ENCODE results near the gene CRYBB1. TPM values are rescaled to one million over a fixed set of nuclear protein-coding genes. Genes with fewer than 3 reads are reported as not detected.

The CRYBB1 gene
- total and polyA plus RNA-seq, 3 experiments from 2014 or later, result not detected

- no peaks in the 10 kb centered on the region for H3K9me3 ChIP-seq (ENCODE audit: low read length)
- H3K4me1 ChIP-seq (ENCODE audit: insufficient read depth, low read length), result peaks cover 16% of the 10 kb centered on the region
Observed at GRCh38 chr22:26568207-26568706, 49.6 kb downstream of the CRYBB1 start.

DNA sequence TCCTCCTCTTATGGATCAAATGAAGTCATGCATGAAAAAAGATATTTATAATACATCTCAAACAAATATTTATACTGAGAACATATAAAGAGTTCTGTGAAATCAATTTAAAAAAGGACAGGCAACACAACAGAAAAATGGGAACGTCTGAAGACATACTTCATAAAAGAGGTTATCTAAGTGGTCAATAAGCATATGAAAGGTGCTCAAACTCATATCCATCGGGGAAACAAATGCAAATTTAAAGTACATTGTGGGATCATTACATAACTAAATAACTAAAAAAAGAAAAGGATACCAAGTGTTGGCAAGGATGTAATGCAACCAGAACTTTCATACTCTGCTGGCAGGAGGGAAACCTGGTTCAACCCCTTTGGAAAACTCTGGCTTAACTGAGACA is 50.2 kb downstream of the CRYBB1 start:
- POLR2A ChIA-PET, result no interaction called here
- Histone ChIP-seq H3K4me1 (ENCODE audit: insufficient read depth, low read length) (peaks cover 16% of the 10 kb centered on the region), H3K27me3 (ENCODE audit: insufficient read depth, low read length, poor library complexity, severe bottlenecking) (no peaks in the 10 kb centered on the region), H3K27ac (ENCODE audit: low read depth, low read length) (no peak overlapping the region), H3K36me3 (ENCODE audit: insufficient read depth, low read length) (peaks cover 7% of the 10 kb centered on the region), H3K4me3 (ENCODE audit: low read length) (no peak overlapping the region), H3K9me3 (ENCODE audit: low read length) (no peaks in the 10 kb centered on the region)
- peaks cover 75 to 95% (median 94%) of the 10 kb centered on the region in 3 donors for H3K4me1 Mint-ChIP-seq
- H3K9me3 Mint-ChIP-seq, result no peaks in the 10 kb centered on the region
- H3K36me3 Mint-ChIP-seq, result peaks cover 0 to 58% (median 1%) of the 10 kb centered on the region in 3 donors
- peak overlapping the region in 5 of 8 donors; percentile 2 to 67 (median 59) for H3K27ac Mint-ChIP-seq
- H3K27me3 Mint-ChIP-seq, result no peaks in the 10 kb centered on the region
- DNase-seq, result no peak
- H3K4me3 Mint-ChIP-seq, result no peak overlapping the region
- CTCF ChIA-PET, result no interaction called here

More at GRCh38 chr22:26568207-26568706, 49.6 kb downstream of the CRYBB1 start:
- Mint-ChIP-seq H3K36me3 (peaks cover 0 to 64% (median 3%) of the 10 kb centered on the region in 3 donors), H3K4me1 (peaks cover 77 to 95% (median 94%) of the 10 kb centered on the region in 3 donors), H3K4me3 (peak overlapping the region in 3 of 7 donors; percentile 16 to 29 (median 21)), H3K27me3 (no peaks in the 10 kb centered on the region), H3K27ac (peak overlapping the region; percentile 21 to 89 (median 66)), H3K9me3 (no peaks in the 10 kb centered on the region)
- ChIA-PET POLR2A (no interaction called here), CTCF (no interaction called here)
- Histone ChIP-seq H3K4me3 (ENCODE audit: low read length) (no peak overlapping the region), H3K27me3 (ENCODE audit: insufficient read depth, low read length, poor library complexity, severe bottlenecking) (no peaks in the 10 kb centered on the region), H3K36me3 (ENCODE audit: insufficient read depth, low read length) (peaks cover 7% of the 10 kb centered on the region), H3K27ac (ENCODE audit: low read depth, low read length) (no peak overlapping the region)
- DNase-seq, result no peak

DNA sequence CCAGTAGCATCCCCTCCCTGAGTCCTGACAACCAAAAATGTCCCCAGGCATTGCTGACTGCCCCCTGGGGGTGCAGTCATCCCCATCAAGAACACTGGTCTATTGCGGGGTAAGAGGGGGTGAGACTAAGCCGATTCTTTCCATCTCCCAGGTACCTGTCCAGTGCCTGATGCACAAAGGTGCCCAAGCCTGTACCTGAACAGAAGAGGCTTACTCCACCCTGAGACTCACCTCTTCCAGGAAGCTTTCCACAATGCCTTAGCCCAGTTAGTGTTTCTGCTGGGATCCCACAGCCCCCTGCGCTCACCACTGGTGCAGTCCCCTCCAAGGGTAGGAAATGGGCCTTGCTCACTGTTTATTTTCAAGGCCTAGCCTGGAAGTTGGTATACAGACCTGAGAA is 50.8 kb downstream of the CRYBB1 start:
- peaks cover 14% of the 10 kb centered on the region for H3K4me1 ChIP-seq (ENCODE audit: insufficient read depth, low read length)
- Mint-ChIP-seq H3K4me3 (peak overlapping the region in 4 of 7 donors; percentile 3 to 63 (median 32)), H3K4me1 (peaks cover 77 to 94% (median 89%) of the 10 kb centered on the region in 3 donors), H3K36me3 (peaks cover 0 to 55% (median 0%) of the 10 kb centered on the region in 3 donors), H3K27me3 (no peaks in the 10 kb centered on the region), H3K27ac (peak overlapping the region in 3 of 8 donors; percentile 15 to 89 (median 38)), H3K9me3 (no peaks in the 10 kb centered on the region)
- POLR2A ChIA-PET, result no interaction called here
- no peaks in the 10 kb centered on the region for H3K27me3 ChIP-seq (ENCODE audit: insufficient read depth, low read length, poor library complexity, severe bottlenecking)
- H3K36me3 ChIP-seq (ENCODE audit: insufficient read depth, low read length), result peaks cover 7% of the 10 kb centered on the region
- no peak overlapping the region for H3K4me3 ChIP-seq (ENCODE audit: low read length)
- H3K9me3 ChIP-seq (ENCODE audit: low read length), result no peaks in the 10 kb centered on the region
- H3K27ac ChIP-seq (ENCODE audit: low read depth, low read length), result no peak overlapping the region
- CTCF ChIA-PET, result no interaction called here
- DNase-seq, result no peak

DNA sequence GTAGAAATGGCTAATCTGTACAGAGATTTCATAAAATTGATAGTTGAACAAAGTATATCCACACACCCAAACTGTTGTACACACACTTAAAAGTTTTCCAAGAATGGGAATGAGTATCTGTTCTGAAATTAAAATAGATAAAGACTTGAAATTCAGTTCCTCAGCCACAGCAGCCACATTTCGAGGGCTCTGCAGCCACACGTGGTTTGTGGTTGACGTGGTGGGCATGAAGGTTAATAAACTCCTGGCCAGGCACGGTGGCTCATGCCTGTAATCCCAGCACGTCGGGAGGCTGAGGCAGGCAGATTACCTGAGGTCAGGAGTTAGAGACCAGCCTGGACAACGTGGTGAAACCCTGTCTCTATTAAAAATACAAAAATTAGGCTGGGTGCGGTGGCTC is 51.9 kb downstream of the CRYBB1 start:
- peaks cover 68 to 91% (median 80%) of the 10 kb centered on the region in 3 donors for H3K4me1 Mint-ChIP-seq
- H3K4me1 ChIP-seq (ENCODE audit: insufficient read depth, low read length), result peaks cover 12% of the 10 kb centered on the region
- H3K9me3 ChIP-seq (ENCODE audit: low read length), result no peaks in the 10 kb centered on the region
- no peak for DNase-seq
- H3K27me3 ChIP-seq (ENCODE audit: insufficient read depth, low read length, poor library complexity, severe bottlenecking), result no peaks in the 10 kb centered on the region
- peaks cover 0 to 2% of the 10 kb centered on the region in 2 donors for H3K27me3 Mint-ChIP-seq
- no peak overlapping the region for H3K4me3 ChIP-seq (ENCODE audit: low read length)
- POLR2A ChIA-PET, result no interaction called here
- H3K9me3 Mint-ChIP-seq, result no peaks in the 10 kb centered on the region
- no peak overlapping the region for H3K27ac ChIP-seq (ENCODE audit: low read depth, low read length)
- peaks cover 0 to 46% (median 0%) of the 10 kb centered on the region in 3 donors for H3K36me3 Mint-ChIP-seq
- peak overlapping the region in 1 of 7 donors; percentile 32 for H3K4me3 Mint-ChIP-seq
- peak overlapping the region in 3 of 8 donors; percentile 7 to 47 (median 20) for H3K27ac Mint-ChIP-seq
- CTCF ChIA-PET, result interaction anchor here (0.6 to 0.9 kb wide), 2 partner anchors 76 to 100 kb away, joined by 3 read pairs; no protein-coding TSS in a partner anchor
- H3K36me3 ChIP-seq (ENCODE audit: insufficient read depth, low read length), result peaks cover 7% of the 10 kb centered on the region

- Mint-ChIP-seq H3K36me3 (peaks cover 0 to 46% (median 0%) of the 10 kb centered on the region in 3 donors), H3K4me1 (peaks cover 67 to 91% (median 80%) of the 10 kb centered on the region in 3 donors), H3K9me3 (no peaks in the 10 kb centered on the region), H3K27me3 (peaks cover 0 to 2% of the 10 kb centered on the region in 2 donors), H3K4me3 (peak overlapping the region in 1 of 7 donors; percentile 45), H3K27ac (peak overlapping the region in 5 of 8 donors; percentile 32 to 55 (median 36))
- peaks cover 7% of the 10 kb centered on the region for H3K36me3 ChIP-seq (ENCODE audit: insufficient read depth, low read length)
- POLR2A ChIA-PET, result no interaction called here
- no peak for DNase-seq
- H3K27me3 ChIP-seq (ENCODE audit: insufficient read depth, low read length, poor library complexity, severe bottlenecking), result no peaks in the 10 kb centered on the region
- H3K4me1 ChIP-seq (ENCODE audit: insufficient read depth, low read length), result peaks cover 12% of the 10 kb centered on the region
- CTCF ChIA-PET, result interaction anchor here (0.9 to 1.1 kb wide), 2 partner anchors 20 to 101 kb away, joined by 3 read pairs; no protein-coding TSS in a partner anchor
- H3K4me3 ChIP-seq (ENCODE audit: low read length), result no peak overlapping the region
- no peak overlapping the region for H3K27ac ChIP-seq (ENCODE audit: low read depth, low read length)
- no peaks in the 10 kb centered on the region for H3K9me3 ChIP-seq (ENCODE audit: low read length)
Observed at GRCh38 chr22:26565181-26565580, 52.6 kb downstream of the CRYBB1 start.

DNA sequence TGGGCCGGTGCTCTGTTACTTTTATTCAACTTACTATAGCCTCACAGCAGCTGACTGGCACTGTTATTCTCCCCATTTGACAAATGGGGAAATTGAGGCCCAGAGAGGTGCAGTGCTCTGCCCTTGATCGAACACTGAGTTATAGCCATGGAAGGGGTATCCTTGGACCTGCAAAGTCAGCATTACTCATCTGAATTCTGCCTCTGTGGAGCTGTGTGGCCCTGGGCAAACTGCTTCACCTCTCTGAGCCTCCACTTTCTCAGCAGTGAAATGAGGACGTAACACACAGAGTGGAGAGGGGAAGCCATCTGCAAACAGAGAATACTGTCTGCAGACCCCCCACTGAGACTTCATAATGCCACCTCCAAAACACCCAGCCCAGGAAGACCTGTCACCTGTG is 53.2 kb downstream of the CRYBB1 start:
- Histone ChIP-seq H3K4me1 (ENCODE audit: insufficient read depth, low read length) (peaks cover 12% of the 10 kb centered on the region), H3K27me3 (ENCODE audit: insufficient read depth, low read length, poor library complexity, severe bottlenecking) (no peaks in the 10 kb centered on the region), H3K4me3 (ENCODE audit: low read length) (no peak overlapping the region), H3K27ac (ENCODE audit: low read depth, low read length) (no peak overlapping the region), H3K36me3 (ENCODE audit: insufficient read depth, low read length) (peaks cover 7% of the 10 kb centered on the region), H3K9me3 (ENCODE audit: low read length) (no peaks in the 10 kb centered on the region)
- Mint-ChIP-seq H3K4me3 (peak overlapping the region in 1 of 7 donors; percentile 45), H3K4me1 (peaks cover 68 to 93% (median 81%) of the 10 kb centered on the region in 3 donors), H3K27me3 (peaks cover 0 to 2% of the 10 kb centered on the region in 2 donors), H3K27ac (peak overlapping the region in 3 of 8 donors; percentile 17 to 63 (median 47)), H3K36me3 (peaks cover 0 to 46% (median 0%) of the 10 kb centered on the region in 3 donors), H3K9me3 (no peaks in the 10 kb centered on the region)
- no peak for DNase-seq
- CTCF ChIA-PET, result interaction anchor here (1.1 to 1.9 kb wide), 2 partner anchors 21 to 28 kb away, joined by 3 to 8 read pairs; no protein-coding TSS in a partner anchor
- POLR2A ChIA-PET, result no interaction called here

DNA sequence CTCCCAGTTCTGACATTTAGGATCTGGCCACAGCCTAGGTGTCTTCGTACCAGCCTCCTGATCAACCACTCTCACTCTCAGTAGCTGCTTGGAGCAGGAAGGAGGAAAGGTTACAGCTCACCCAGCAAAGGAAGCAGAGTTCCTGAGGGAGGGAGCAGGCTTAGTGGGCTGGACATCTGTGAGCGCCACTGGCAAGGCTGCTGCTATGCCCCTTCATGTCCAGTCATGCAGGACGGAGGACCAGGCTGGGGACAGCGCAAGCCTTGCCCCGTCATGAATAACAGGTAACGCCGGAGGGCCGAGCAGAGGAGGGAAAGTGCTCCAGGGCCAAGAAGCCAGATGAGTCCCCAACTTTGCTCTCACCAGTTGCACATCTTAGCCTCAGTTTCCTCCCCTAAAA is 53.6 kb downstream of the CRYBB1 start:
- peaks cover 71 to 95% (median 83%) of the 10 kb centered on the region in 3 donors for H3K4me1 Mint-ChIP-seq
- H3K36me3 Mint-ChIP-seq, result peaks cover 0 to 49% (median 0%) of the 10 kb centered on the region in 3 donors
- peak overlapping the region in 1 of 7 donors; percentile 19 for H3K4me3 Mint-ChIP-seq
- no peak overlapping the region for H3K4me3 ChIP-seq (ENCODE audit: low read length)
- no peaks in the 10 kb centered on the region for H3K9me3 Mint-ChIP-seq
- H3K27me3 ChIP-seq (ENCODE audit: insufficient read depth, low read length, poor library complexity, severe bottlenecking), result no peaks in the 10 kb centered on the region
- peak overlapping the region in 7 of 8 donors; percentile 47 to 83 (median 63) for H3K27ac Mint-ChIP-seq
- ChIA-PET CTCF (interaction anchor here (1.1 to 1.9 kb wide), 2 partner anchors 21 to 28 kb away, joined by 3 to 8 read pairs; no protein-coding TSS in a partner anchor), POLR2A (no interaction called here)
- no peak overlapping the region for H3K27ac ChIP-seq (ENCODE audit: low read depth, low read length)
- H3K9me3 ChIP-seq (ENCODE audit: low read length), result no peaks in the 10 kb centered on the region
- DNase-seq, result no peak
- peaks cover 0 to 2% of the 10 kb centered on the region in 2 donors for H3K27me3 Mint-ChIP-seq
- peaks cover 7% of the 10 kb centered on the region for H3K36me3 ChIP-seq (ENCODE audit: insufficient read depth, low read length)
- H3K4me1 ChIP-seq (ENCODE audit: insufficient read depth, low read length), result peaks cover 12% of the 10 kb centered on the region

DNA sequence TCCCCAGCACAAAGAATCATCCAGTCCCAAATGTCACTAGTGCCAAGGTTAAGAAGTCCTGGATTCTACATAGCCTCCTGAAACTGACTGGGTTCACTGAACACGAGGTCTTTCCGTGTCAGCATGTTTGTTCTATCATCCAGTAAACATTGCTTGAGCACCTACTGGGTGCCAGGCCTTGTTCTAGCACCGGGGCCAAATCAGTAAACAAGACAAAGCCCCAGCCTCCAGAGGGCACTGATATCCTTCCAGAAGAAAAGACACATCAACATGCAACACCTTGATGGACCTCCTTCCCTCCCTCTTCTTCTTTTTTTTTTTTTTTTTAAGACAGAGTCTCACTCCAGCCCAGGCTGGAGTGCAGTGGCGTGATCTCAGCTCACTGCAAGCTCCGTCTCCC is 54.8 kb downstream of the CRYBB1 start:
- Mint-ChIP-seq H3K4me1 (peaks cover 71 to 94% (median 84%) of the 10 kb centered on the region in 3 donors), H3K27ac (peak overlapping the region in 6 of 8 donors; percentile 5 to 90 (median 70)), H3K4me3 (peak overlapping the region in 1 of 7 donors; percentile 59), H3K27me3 (peaks cover 0 to 2% of the 10 kb centered on the region in 2 donors), H3K36me3 (peaks cover 0 to 48% (median 3%) of the 10 kb centered on the region in 3 donors), H3K9me3 (no peaks in the 10 kb centered on the region)
- H3K4me1 ChIP-seq (ENCODE audit: insufficient read depth, low read length), result peaks cover 12% of the 10 kb centered on the region
- H3K36me3 ChIP-seq (ENCODE audit: insufficient read depth, low read length), result peaks cover 7% of the 10 kb centered on the region
- H3K9me3 ChIP-seq (ENCODE audit: low read length), result no peaks in the 10 kb centered on the region
- H3K27me3 ChIP-seq (ENCODE audit: insufficient read depth, low read length, poor library complexity, severe bottlenecking), result no peaks in the 10 kb centered on the region
- peak in 2 of 5 donors; percentile 21 to 53 for DNase-seq
- H3K27ac ChIP-seq (ENCODE audit: low read depth, low read length), result no peak overlapping the region
- POLR2A ChIA-PET, result no interaction called here
- H3K4me3 ChIP-seq (ENCODE audit: low read length), result no peak overlapping the region
- CTCF ChIA-PET, result interaction anchor here (0.7 to 1.9 kb wide), 4 partner anchors 29 to 127 kb away, joined by 3 to 8 read pairs (median 3); no protein-coding TSS in a partner anchor

All from CD8-positive, alpha-beta memory T cell (primary cell).